PC-9 (cell line): ENCODE data around the gene GLYATL3. TPM values are rescaled to one million over a fixed set of nuclear protein-coding genes. Genes with fewer than 3 reads are reported as not detected.

ENCODE experiments used
- BruUV-seq: library from RNA; stranded (reverse); fragments of 400-500 nt; replicated peaks from 2 replicates; lab custom pipeline; 2021; lab: Mats Ljungman, UMichigan
- CTCF ChIA-PET: fragments of 300-600 bp; sonication (Branson Sonifier 250); formaldehyde crosslinking; loops from one replicate; lab custom pipeline; 2022; ENCODE audit warnings: antibody characterized with exemption; lab: Charles Lee
- POLR2A ChIA-PET: fragments of 300-600 bp; sonication (Branson Sonifier 250); formaldehyde crosslinking; loops from one replicate; lab custom pipeline; 2022; ENCODE audit warnings: antibody characterized with exemption; ENCODE audit not compliant: unreplicated experiment; lab: Charles Lee
- DNase-seq, 2 experiments: peaks; one replicate each; pipeline versions ENCODE4 v3.0.0 to v3.0.0-alpha.2; 2015 to 2022; ENCODE audit warnings: mixed read lengths in 1 of 2
- H2AFZ ChIP-seq: fragments of 200-600 bp; sonication (generic); 2 replicates; pipeline ENCODE4 v1.8.1; 2017; ENCODE audit warnings: antibody characterized with exemption
- H3F3A ChIP-seq: fragments of 200-600 bp; sonication (generic); 2 replicates; pipeline ENCODE4 v1.8.1; 2017; ENCODE audit warnings: antibody characterized with exemption, mild to moderate bottlenecking, low read depth; ENCODE audit not compliant: insufficient read depth
- H3K27ac ChIP-seq: fragments of 200-600 bp; sonication (generic); 2 replicates; pipeline ENCODE4 v1.6.1; 2016; ENCODE audit warnings: mixed run types
- H3K27me3 ChIP-seq: fragments of 200-600 bp; sonication (generic); 2 replicates; pipeline ENCODE4 v1.6.1; 2016; ENCODE audit warnings: low read depth, mixed run types; ENCODE audit not compliant: insufficient read depth
- H3K36me3 ChIP-seq: fragments of 200-600 bp; sonication (generic); 2 replicates; pipeline ENCODE4 v1.6.1; 2016; ENCODE audit warnings: low read depth, mixed run types
- H3K4me1 ChIP-seq: fragments of 200-600 bp; sonication (generic); replicated peaks from 2 replicates; pipeline ENCODE4 v1.6.1; 2016; ENCODE audit warnings: mixed run types; ENCODE audit not compliant: insufficient read depth
- H3K4me2 ChIP-seq: fragments of 200-600 bp; sonication (generic); 2 replicates; pipeline ENCODE4 v1.6.1; 2017; ENCODE audit warnings: mixed run types
- H3K4me3 ChIP-seq: fragments of 200-600 bp; sonication (generic); 2 replicates; pipeline ENCODE4 v1.6.1; 2016; ENCODE audit warnings: mixed run types
- H3K79me2 ChIP-seq: fragments of 200-600 bp; sonication (generic); 2 replicates; pipeline ENCODE4 v1.6.1; 2017; ENCODE audit warnings: low read depth, mixed run types
- H3K9me2 ChIP-seq: fragments of 200-600 bp; sonication (generic); 2 replicates; pipeline ENCODE4 v1.8.1; 2017; ENCODE audit warnings: mild to moderate bottlenecking; ENCODE audit not compliant: insufficient read depth
- H3K9me3 ChIP-seq: fragments of 200-600 bp; sonication (generic); 2 replicates; pipeline ENCODE4 v1.8.1; 2016; ENCODE audit warnings: low read depth; ENCODE audit not compliant: insufficient read depth
- H4K20me1 ChIP-seq: fragments of 200-600 bp; sonication (generic); 2 replicates; pipeline ENCODE4 v1.8.1; 2017; ENCODE audit not compliant: insufficient read depth
- CTCF ChIP-seq: fragments of 200-600 bp; sonication (generic); conservative IDR thresholded peaks from 2 replicates; pipeline ENCODE4 v1.6.1; 2017; ENCODE audit warnings: mixed run types, antibody characterized with exemption, mild to moderate bottlenecking, moderate library complexity
- EZH2 ChIP-seq: fragments of 200-600 bp; sonication (generic); IDR thresholded peaks from 2 replicates; pipeline ENCODE4 v1.8.0; 2017; ENCODE audit warnings: antibody characterized with exemption, low read depth
- intact Hi-C: fragments of 100-400 bp; cut with micrococcal nuclease; formaldehyde crosslinking; loops from one replicate; pipeline ENCODE4 v1.10.0; 2022; ENCODE audit not compliant: unreplicated experiment
- total RNA-seq: library from RNA; stranded (reverse); gene quantifications from 2 replicates; pipeline ENCODE4 v1.2.3, GENCODE V29; 2021

The GLYATL3 gene
- total RNA-seq, 1 experiment from 2014 or later = not detected

GRCh38 chr6:49553384-49553783, 53.7 kb downstream of the GLYATL3 start:
- POLR2A ChIA-PET = no interaction called here
- Histone ChIP-seq H4K20me1 (no peaks in the 10 kb centered on the region), H3K4me2 (peak overlapping the region; percentile 81), H3K79me2 (peaks cover 26% of the 10 kb centered on the region), H3F3A (peaks cover 43% of the 10 kb centered on the region), H3K9me3 (no peaks in the 10 kb centered on the region), H3K4me3 (no peak overlapping the region; the same call in 1 of the 2 replicates), H3K27ac (peak overlapping the region; percentile 58), H2AFZ (no peak overlapping the region), H3K9me2 (no peaks in the 10 kb centered on the region), H3K4me1 (peaks cover 61% of the 10 kb centered on the region), H3K36me3 (no peaks in the 10 kb centered on the region; the same call in 1 of the 2 replicates), H3K27me3 (no peaks in the 10 kb centered on the region)
- TF ChIP-seq EZH2 = no peak
- no TSS peak for BruUV-seq
- CTCF ChIA-PET = interaction anchor here (0.8 kb wide), 1 partner anchor 54 kb away, joined by 3 read pairs; no protein-coding TSS in a partner anchor
- intact Hi-C loops = loop anchor here (10.0 kb wide), 1 partner anchor 111 kb away; no protein-coding TSS in a partner anchor
- DNase-seq = peak in 1 of 2 experiments; percentile 89

- intact Hi-C loops = loop anchor here (10.0 kb wide), 1 partner anchor 109 kb away; no protein-coding TSS in a partner anchor
- Histone ChIP-seq H3K4me3 (no peak overlapping the region), H3K27ac (peak overlapping the region; percentile 84), H3K79me2 (peaks cover 22% of the 10 kb centered on the region), H3K9me3 (no peaks in the 10 kb centered on the region), H3K9me2 (no peaks in the 10 kb centered on the region), H3K36me3 (no peaks in the 10 kb centered on the region; the same call in 1 of the 2 replicates), H3K27me3 (no peaks in the 10 kb centered on the region), H3K4me2 (peak overlapping the region; percentile 43), H4K20me1 (no peaks in the 10 kb centered on the region), H3K4me1 (peaks cover 57% of the 10 kb centered on the region), H2AFZ (no peak overlapping the region), H3F3A (peaks cover 38% of the 10 kb centered on the region)
- DNase-seq = no peak
- CTCF ChIA-PET = no interaction called here
- POLR2A ChIA-PET = no interaction called here
- no TSS peak for BruUV-seq
- TF ChIP-seq EZH2 (no peak), CTCF (no peak)
These were observed 56.2 kb downstream of the GLYATL3 start for GRCh38 chr6:49555951-49556350.

- Histone ChIP-seq H3K27me3 (no peaks in the 10 kb centered on the region), H4K20me1 (no peaks in the 10 kb centered on the region), H3K27ac (peak overlapping the region; percentile 84), H3F3A (peaks cover 38% of the 10 kb centered on the region), H2AFZ (0 out of 2 replicates have a peak overlapping the region, but pooled peaks have one; percentile 33), H3K4me2 (peak overlapping the region; percentile 43), H3K4me3 (no peak overlapping the region), H3K9me3 (no peaks in the 10 kb centered on the region), H3K4me1 (peaks cover 57% of the 10 kb centered on the region), H3K36me3 (no peaks in the 10 kb centered on the region; the same call in 1 of the 2 replicates), H3K79me2 (peaks cover 17% of the 10 kb centered on the region), H3K9me2 (no peaks in the 10 kb centered on the region)
- ChIA-PET CTCF (no interaction called here), POLR2A (no interaction called here)
- no TSS peak for BruUV-seq
- intact Hi-C loops = loop anchor here (10.0 kb wide), 1 partner anchor 108 kb away; no protein-coding TSS in a partner anchor
- DNase-seq = peak; percentile 60 to 95
- TF ChIP-seq EZH2 (no peak), CTCF (no peak)
These were observed 56.7 kb downstream of the GLYATL3 start for GRCh38 chr6:49556429-49556837.
